CD1c-positive myeloid dendritic cell (primary cell): ENCODE data around the gene VTA1.
"Not testable (repeated sequence)": the region's sequence is repeated elsewhere in the genome, so short reads cannot be mapped to it uniquely, and the experiment has no call there.

Experiments used
- DNase-seq: peaks from one replicate; pipeline ENCODE4 v3.0.0-alpha.2; 2016; ENCODE audit errors: extremely low spot score

The VTA1 gene

GRCh38 chr6:142146828-142147662, at the start of gene VTA1, which contains the start of gene NMBR:
Gene VTA1 (plus strand): TSS chr6:142147263. CDS start chr6:142147288, 25 bp downstream.
Gene NMBR (minus strand): TSS chr6:142147122. CDS start chr6:142088658, 58,464 bp downstream.
- DNase-seq, result peak; percentile 99

- not testable (repeated sequence) for DNase-seq
Observed at GRCh38 chr6:142104820-142105219, 42.2 kb upstream of the VTA1 start.

- DNase-seq, result not testable (repeated sequence)
Observed at GRCh38 chr6:142110820-142111219, 36.2 kb upstream of the VTA1 start.

- DNase-seq, result peak; percentile 79
Observed at GRCh38 chr6:142112451-142113061, 34.5 kb upstream of the VTA1 start.

- DNase-seq, result no peak
Observed at GRCh38 chr6:142117366-142117765, 29.7 kb upstream of the VTA1 start.

- DNase-seq, result no peak
Observed at GRCh38 chr6:142118328-142118727, 28.7 kb upstream of the VTA1 start.

- no peak for DNase-seq
Observed at GRCh38 chr6:142118925-142119324, 28.1 kb upstream of the VTA1 start.

- DNase-seq, result no peak
Observed at GRCh38 chr6:142121342-142121741, 25.7 kb upstream of the VTA1 start.

- DNase-seq, result no peak
Observed at GRCh38 chr6:142130814-142131213, 16.2 kb upstream of the VTA1 start.

GRCh38 chr6:142132625-142133024, 14.4 kb upstream of the VTA1 start, which contains the start of gene GJE1:
Gene GJE1 (plus strand): TSS chr6:142132925. CDS start chr6:142133159, 234 bp downstream.
- no peak for DNase-seq

GRCh38 chr6:142138876-142139275, 8.2 kb upstream of the VTA1 start:
- no peak for DNase-seq

- DNase-seq, result not testable (repeated sequence)
Observed at GRCh38 chr6:142141531-142141930, 5.5 kb upstream of the VTA1 start.

GRCh38 chr6:142152746-142153145, 5.7 kb downstream of the VTA1 start:
- DNase-seq, result no peak

GRCh38 chr6:142153196-142153595, 6.1 kb downstream of the VTA1 start:
- DNase-seq, result no peak

GRCh38 chr6:142154336-142154735, 7.3 kb downstream of the VTA1 start:
- DNase-seq, result no peak

- no peak for DNase-seq
Observed at GRCh38 chr6:142155091-142155490, 8.0 kb downstream of the VTA1 start.

GRCh38 chr6:142155895-142156757, 9.1 kb downstream of the VTA1 start:
- peak; percentile 51 for DNase-seq

- DNase-seq, result not testable (repeated sequence)
Observed at GRCh38 chr6:142156758-142157068, 9.7 kb downstream of the VTA1 start.

- no peak for DNase-seq
Observed at GRCh38 chr6:142162780-142163179, 15.7 kb downstream of the VTA1 start.

GRCh38 chr6:142165227-142165626, 18.2 kb downstream of the VTA1 start:
- no peak for DNase-seq

- no peak for DNase-seq
Observed at GRCh38 chr6:142167071-142167470, 20.0 kb downstream of the VTA1 start.

- DNase-seq, result no peak
Observed at GRCh38 chr6:142167486-142167885, 20.4 kb downstream of the VTA1 start.
